Measurements from ENCODE around the gene GALNT11. TPM values are rescaled to one million over a fixed set of nuclear protein-coding genes. Genes with fewer than 3 reads are reported as not detected.

Gene GALNT11
- total and polyA plus RNA-seq, 9 of the 15 experiments (the other 6 are each of a cell fraction or from before 2014, with no cell fraction given): 8.2 to 59.5 (median 36.5) TPM

GRCh38 chr7:152144557-152145245, 119.2 kb downstream of the GALNT11 start (continued):
- TF ChIP-seq ZNF165 (CRISPR knock-in tag; IDR thresholded peaks at IDR 0.05; ENCODE audit: borderline replicate concordance) (no peak), USF1 (CRISPR knock-in tag; IDR thresholded peaks at IDR 0.05) (no peak), CREB3 (tag; conservative IDR thresholded peaks at IDR 0.05; ENCODE audit: low read depth) (no peak), ZNF644 (tag; IDR thresholded peaks at IDR 0.05; ENCODE audit: low read depth) (no peak), KDM2B (CRISPR knock-in tag; IDR thresholded peaks at IDR 0.05) (no peak), WHSC1 (IDR thresholded peaks at IDR 0.05; ENCODE audit: low read length) (no peak), MITF (IDR thresholded peaks at IDR 0.05) (no peak)
